Endodermal cell (in vitro differentiated cells): Measurements from ENCODE around the gene GSTT2. TPM values are rescaled to one million over a fixed set of nuclear protein-coding genes. Genes with fewer than 3 reads are reported as not detected.
"Not testable (repeated sequence)": the region's sequence is repeated elsewhere in the genome, so short reads cannot be mapped to it uniquely, and the experiment has no call there.

Experiments used
- DNase-seq: peaks from one replicate; pipeline ENCODE4 v3.0.0-alpha.2; 2017
- H3K27ac ChIP-seq: 2 replicates; pipeline ENCODE4 v1.5.1; 2013; ENCODE audit warnings: mild to moderate bottlenecking, low read depth, low read length, moderate library complexity
- H3K27me3 ChIP-seq: 2 replicates; pipeline ENCODE4 v1.6.1; 2013; ENCODE audit warnings: mild to moderate bottlenecking, low read length, moderate library complexity; ENCODE audit not compliant: insufficient read depth, control insufficient read depth, poor library complexity, severe bottlenecking
- H3K36me3 ChIP-seq: 2 replicates; pipeline ENCODE4 v1.7.0; 2013; ENCODE audit warnings: mild to moderate bottlenecking, low read length, moderate library complexity; ENCODE audit not compliant: control insufficient read depth, insufficient read depth
- H3K4me1 ChIP-seq: one replicate; pipeline ENCODE4 v1.7.0; 2013; ENCODE audit warnings: low read length; ENCODE audit not compliant: control insufficient read depth, insufficient read depth
- H3K4me3 ChIP-seq: 2 replicates; pipeline ENCODE4 v1.5.1; 2013; ENCODE audit warnings: mild to moderate bottlenecking, low read length, moderate library complexity
- H3K9ac ChIP-seq: 2 replicates; pipeline ENCODE4 v1.6.1; 2013; ENCODE audit warnings: mild to moderate bottlenecking, low read length, moderate library complexity; ENCODE audit not compliant: poor library complexity, severe bottlenecking; ENCODE audit errors: extremely low read depth
- H3K9me3 ChIP-seq: 2 replicates; pipeline ENCODE4 v1.6.1; 2013; ENCODE audit warnings: mild to moderate bottlenecking, low read length, moderate library complexity; ENCODE audit not compliant: control insufficient read depth
- H3K27ac Mint-ChIP-seq: 2 replicates; pipeline ENCODE4 v1.8.0; 2020; ENCODE audit warnings: mixed read lengths
- H3K27me3 Mint-ChIP-seq: 2 replicates; pipeline ENCODE4 v1.8.0; 2021; ENCODE audit warnings: mild to moderate bottlenecking, mixed read lengths; ENCODE audit not compliant: insufficient read depth
- H3K36me3 Mint-ChIP-seq: 2 replicates; pipeline ENCODE4 v1.8.0; 2020; ENCODE audit warnings: low read depth, mixed read lengths
- H3K4me1 Mint-ChIP-seq: 2 replicates; pipeline ENCODE4 v1.8.0; 2020; ENCODE audit warnings: mixed read lengths
- H3K4me3 Mint-ChIP-seq: 2 replicates; pipeline ENCODE4 v1.8.0; 2020; ENCODE audit warnings: mild to moderate bottlenecking, moderate library complexity, mixed read lengths
- H3K9me3 Mint-ChIP-seq: 2 replicates; pipeline ENCODE4 v1.8.0; 2020; ENCODE audit warnings: mild to moderate bottlenecking, mixed read lengths
- WGBS, 2 experiments: methylation state at CpG; one replicate each; pipeline versions ENCODE4 v1.1.5 to v1.1.7; 2013; ENCODE audit warnings: missing lambda C conversion rate in 2 of 2, mixed read lengths in 1 of 2; ENCODE audit not compliant: insufficient coverage in 1 of 2, insufficient read length in 1 of 2; 5-methylcytosine and 5-hydroxymethylcytosine counted together
- long read RNA-seq, 4 experiments: library from polyadenylated mRNA in 2 of 4; library from RNA in 1 of 4; library from capped mRNA in 1 of 4; stranded (forward) in 3 of 4; unstranded in 1 of 4; transcript quantifications; one replicate each; pipeline ENCODE4 v2.0.0, GENCODE V29; 2020 to 2021; ENCODE audit warnings: inconsistent platforms in 1 of 4
- polyA plus RNA-seq, 2 experiments: library from polyadenylated mRNA; stranded (reverse); fragments of 50-300 nt; gene quantifications; one replicate each; pipeline ENCODE4 v1.2.3, GENCODE V29; 2013
- total RNA-seq, 2 donors: library from RNA; stranded (reverse); fragmentation: NEBNext Ultra II Directional in 1 of 2; extraction: Animal tissue kit (Norgen Biotek cat#: 25700) in 1 of 2; gene quantifications; 2 replicates in 1 of 2; 3 replicates in 1 of 2; pipeline ENCODE4 v1.2.1, GENCODE V29; 2021
- TF ChIP-seq, protein P1 (sequence below): fragments of 200-600 bp; sonication (generic); conservative IDR thresholded peaks from 2 replicates; pipeline ENCODE4 v1.5.0; 2021; ENCODE audit warnings: antibody characterized with exemption, mild to moderate bottlenecking

GSTT2 gene
- 1 to 10 TPM in 1 of 2 donors, under 1 TPM in 1; 0.51 to 3.7 TPM for total RNA-seq
- polyA plus RNA-seq (2013, experiment 1 of 2) = 1.5 TPM
- polyA plus RNA-seq (2013, experiment 2 of 2) = 1.9 TPM
- long read RNA-seq, experiment 1, partial matches to known transcripts = 0 of 2 reads
- long read RNA-seq, experiment 1, other reads (novel, unspliced or antisense) = 2 of 2 reads
- long read RNA-seq, experiment 2, partial matches to known transcripts = 5 of 11 reads
- long read RNA-seq, experiment 2, other reads (novel, unspliced or antisense) = 6 of 11 reads
- long read RNA-seq, experiment 3 = 0 reads
- long read RNA-seq, experiment 4, partial matches to known transcripts = 2 of 9 reads
- long read RNA-seq, experiment 4, other reads (novel, unspliced or antisense) = 7 of 9 reads

DNA sequence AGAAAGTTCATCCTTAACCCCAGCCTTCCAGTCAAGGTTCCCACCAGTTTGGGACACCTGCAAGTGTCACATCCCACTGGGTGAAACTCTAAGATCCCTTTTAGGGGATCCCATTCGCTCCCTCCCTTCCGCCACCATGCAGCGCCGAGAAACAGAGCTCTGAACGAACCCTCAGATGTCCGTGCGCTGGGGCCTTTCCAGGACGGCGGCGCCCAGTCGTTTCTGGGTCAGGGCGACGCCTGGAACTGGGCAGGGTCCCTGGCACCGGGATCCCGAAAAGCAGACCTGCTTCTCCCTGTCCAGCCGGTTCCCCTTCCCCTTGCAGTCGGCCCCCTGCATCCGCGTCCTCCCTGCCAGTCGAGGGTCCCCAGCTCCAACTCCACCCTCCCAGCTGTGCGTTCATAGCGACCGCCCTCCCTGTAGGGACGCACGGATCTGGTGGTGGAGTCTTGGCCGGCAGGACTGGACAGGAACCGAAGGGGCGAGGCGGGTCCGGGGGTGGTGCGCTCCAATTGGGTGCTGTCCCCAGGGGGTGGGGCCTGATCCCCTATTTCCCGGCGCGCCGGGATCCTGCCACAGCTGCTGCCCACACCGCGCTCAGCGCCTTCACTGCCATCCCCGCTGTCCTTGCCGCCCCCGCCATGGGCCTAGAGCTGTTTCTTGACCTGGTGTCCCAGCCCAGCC is at the start of gene GSTT2:
Gene GSTT2 (plus strand): TSS at position 578 of the 684 bp plus-strand sequence.
- H3K27ac ChIP-seq, H3K4me3 ChIP-seq, H3K27me3 ChIP-seq, H3K9me3 ChIP-seq, DNase-seq, H3K27ac Mint-ChIP-seq, H3K4me1 Mint-ChIP-seq, H3K36me3 Mint-ChIP-seq, H3K36me3 ChIP-seq, H3K4me1 ChIP-seq, H3K4me3 Mint-ChIP-seq, H3K27me3 Mint-ChIP-seq, H3K9ac ChIP-seq, H3K9me3 Mint-ChIP-seq: not testable (repeated sequence)
- WGBS, 2 experiments = no CpG with 5 or more reads among the region's 41 CpGs

DNA sequence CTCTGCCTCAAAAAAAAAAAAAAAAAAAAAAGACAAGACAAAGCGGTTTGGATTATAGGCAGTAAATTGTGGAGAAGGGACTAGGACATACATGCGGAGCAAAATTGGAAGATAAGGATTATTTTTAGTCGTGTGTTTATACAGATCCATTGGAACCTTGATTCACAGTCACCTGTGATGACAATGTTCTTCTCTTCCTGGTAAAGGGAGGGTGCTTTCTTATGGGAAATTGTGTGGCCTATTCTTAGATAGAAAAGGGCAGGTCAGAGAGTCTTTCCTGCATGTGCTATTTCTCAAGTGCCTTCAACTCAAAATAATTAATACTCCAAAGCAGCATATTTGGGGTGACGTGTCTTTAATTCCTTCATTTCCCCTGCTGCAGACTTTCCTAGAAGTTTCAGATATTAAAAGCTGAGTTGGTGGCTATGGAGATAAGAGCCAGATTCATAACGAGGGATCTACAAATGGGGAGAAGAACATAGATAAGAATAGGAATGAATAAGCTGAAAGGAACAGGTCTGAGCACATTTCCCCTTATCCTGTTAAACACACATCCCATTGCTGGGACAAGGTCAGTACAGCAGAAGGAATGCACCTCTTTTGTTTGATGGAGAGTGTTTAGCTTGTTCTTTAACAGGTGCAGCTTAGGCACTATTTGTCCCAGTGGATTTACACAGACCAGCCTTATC is 41.5 kb upstream of the GSTT2 start:
- Histone ChIP-seq H3K9ac (no peak overlapping the region), H3K4me3 (no peak overlapping the region), H3K4me1 (no peaks in the 10 kb centered on the region), H3K36me3 (no peaks in the 10 kb centered on the region), H3K9me3 (no peaks in the 10 kb centered on the region), H3K27ac (no peak overlapping the region), H3K27me3 (no peaks in the 10 kb centered on the region)
- Mint-ChIP-seq H3K27me3 (no peaks in the 10 kb centered on the region), H3K27ac (no peak overlapping the region), H3K4me1 (no peaks in the 10 kb centered on the region), H3K9me3 (no peaks in the 10 kb centered on the region), H3K36me3 (no peaks in the 10 kb centered on the region), H3K4me3 (no peak overlapping the region)
- TF ChIP-seq, protein P1, sequence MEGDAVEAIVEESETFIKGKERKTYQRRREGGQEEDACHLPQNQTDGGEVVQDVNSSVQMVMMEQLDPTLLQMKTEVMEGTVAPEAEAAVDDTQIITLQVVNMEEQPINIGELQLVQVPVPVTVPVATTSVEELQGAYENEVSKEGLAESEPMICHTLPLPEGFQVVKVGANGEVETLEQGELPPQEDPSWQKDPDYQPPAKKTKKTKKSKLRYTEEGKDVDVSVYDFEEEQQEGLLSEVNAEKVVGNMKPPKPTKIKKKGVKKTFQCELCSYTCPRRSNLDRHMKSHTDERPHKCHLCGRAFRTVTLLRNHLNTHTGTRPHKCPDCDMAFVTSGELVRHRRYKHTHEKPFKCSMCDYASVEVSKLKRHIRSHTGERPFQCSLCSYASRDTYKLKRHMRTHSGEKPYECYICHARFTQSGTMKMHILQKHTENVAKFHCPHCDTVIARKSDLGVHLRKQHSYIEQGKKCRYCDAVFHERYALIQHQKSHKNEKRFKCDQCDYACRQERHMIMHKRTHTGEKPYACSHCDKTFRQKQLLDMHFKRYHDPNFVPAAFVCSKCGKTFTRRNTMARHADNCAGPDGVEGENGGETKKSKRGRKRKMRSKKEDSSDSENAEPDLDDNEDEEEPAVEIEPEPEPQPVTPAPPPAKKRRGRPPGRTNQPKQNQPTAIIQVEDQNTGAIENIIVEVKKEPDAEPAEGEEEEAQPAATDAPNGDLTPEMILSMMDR = no peak
- WGBS, 2 experiments = 94 to 95% methylated on average over 2 to 5 of the region's 5 CpGs
- DNase-seq = no peak

DNA sequence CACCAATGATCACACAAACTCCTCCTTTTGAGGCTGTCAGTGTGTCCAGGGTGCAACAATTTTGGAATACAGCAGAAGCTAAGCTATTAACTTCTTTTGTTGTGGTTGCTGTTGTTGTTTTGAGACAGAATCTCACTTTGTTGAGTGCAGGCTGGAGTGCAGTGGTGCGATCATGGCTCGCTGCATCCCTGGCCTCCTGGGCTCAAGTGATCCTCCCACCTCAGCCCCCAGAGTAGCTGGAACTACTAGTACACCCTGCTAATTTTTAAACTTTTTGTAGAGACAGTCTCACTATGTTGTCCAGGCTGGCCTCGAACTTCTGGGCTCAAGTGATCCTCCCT is 40.9 kb upstream of the GSTT2 start:
- Histone ChIP-seq H3K36me3 (no peaks in the 10 kb centered on the region), H3K9ac (no peak overlapping the region), H3K4me3 (no peak overlapping the region), H3K27me3 (no peaks in the 10 kb centered on the region), H3K27ac (no peak overlapping the region), H3K9me3 (no peaks in the 10 kb centered on the region), H3K4me1 (no peaks in the 10 kb centered on the region)
- Mint-ChIP-seq H3K27ac (no peak overlapping the region), H3K4me3 (no peak overlapping the region), H3K27me3 (no peaks in the 10 kb centered on the region), H3K4me1 (no peaks in the 10 kb centered on the region), H3K36me3 (no peaks in the 10 kb centered on the region), H3K9me3 (no peaks in the 10 kb centered on the region)
- 82 to 89% methylated on average over 3 of the region's 3 CpGs for WGBS, 2 experiments
- DNase-seq = no peak
- TF ChIP-seq, protein P1 = no peak

DNA sequence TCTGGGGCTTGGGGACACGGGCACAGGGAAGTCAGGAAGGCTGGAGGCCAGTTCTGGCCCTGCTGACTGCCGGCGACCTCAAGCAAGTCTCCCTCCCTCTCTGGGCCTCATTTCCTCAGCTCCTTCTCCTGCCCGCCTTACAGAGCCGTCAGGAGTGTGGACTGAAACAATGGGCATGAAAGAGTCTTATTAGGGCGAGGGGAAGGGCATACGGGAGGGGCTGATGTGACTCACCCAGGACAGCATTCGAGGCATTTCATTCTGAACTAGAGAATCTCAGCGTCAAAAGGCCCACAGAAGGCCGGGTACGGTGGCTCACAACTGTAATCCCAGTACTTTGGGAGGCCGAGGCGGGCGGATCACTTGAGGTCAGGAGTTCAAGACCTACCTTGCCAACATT is 39.8 kb upstream of the GSTT2 start:
- H3K9me3 ChIP-seq, H3K27me3 Mint-ChIP-seq, H3K36me3 Mint-ChIP-seq, H3K4me1 Mint-ChIP-seq, H3K27ac ChIP-seq, H3K36me3 ChIP-seq, H3K27ac Mint-ChIP-seq, H3K9me3 Mint-ChIP-seq, DNase-seq, H3K4me3 Mint-ChIP-seq, H3K9ac ChIP-seq, H3K27me3 ChIP-seq, H3K4me3 ChIP-seq, H3K4me1 ChIP-seq: not testable (repeated sequence)
- WGBS, 2 experiments = no CpG with 5 or more reads among the region's 14 CpGs

DNA sequence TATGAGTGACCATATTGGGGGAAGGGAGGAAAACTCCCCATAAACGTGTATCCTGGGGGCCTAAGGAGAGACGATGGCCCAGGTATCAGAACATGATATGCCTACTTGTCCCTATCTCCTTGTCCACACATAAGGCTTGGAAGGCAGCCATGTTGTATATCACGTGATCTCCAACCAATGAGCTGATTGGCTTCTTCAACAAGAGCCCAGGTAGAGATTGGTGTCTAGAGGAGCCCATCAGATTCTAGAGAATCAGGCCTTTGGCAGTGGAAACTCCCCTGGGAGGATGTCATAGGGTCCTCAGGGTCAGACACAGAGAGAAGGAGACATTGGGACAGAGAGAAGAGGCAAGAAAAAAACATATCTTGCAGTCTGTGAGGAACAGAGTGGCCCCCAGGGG is 32.5 kb upstream of the GSTT2 start:
- not testable (repeated sequence) for DNase-seq, H3K9me3 Mint-ChIP-seq, H3K27me3 ChIP-seq, H3K4me3 ChIP-seq, H3K27me3 Mint-ChIP-seq, H3K36me3 ChIP-seq, H3K27ac Mint-ChIP-seq, H3K27ac ChIP-seq, H3K36me3 Mint-ChIP-seq, H3K4me1 Mint-ChIP-seq, H3K4me1 ChIP-seq, H3K4me3 Mint-ChIP-seq, H3K9me3 ChIP-seq, H3K9ac ChIP-seq
- 56 to 63% methylated on average over 1 of the region's 3 CpGs for WGBS, 2 experiments
